ENCODE results near the gene PROK2. TPM values are rescaled to one million over a fixed set of nuclear protein-coding genes. Genes with fewer than 3 reads are reported as not detected.
A peak's percentile ranks its signal among the peaks of the same experiment; 100 is the strongest.

PROK2 gene
- total RNA-seq, 2 experiments from 2014 or later, result 1.3 to 1.4 TPM

- peak within 1 kb of the TSS; percentile 91 for H3K27ac Mint-ChIP-seq
- no peaks in the 10 kb centered on the region for H3K27me3 Mint-ChIP-seq
- intact Hi-C loops (cut with DNase I, micrococcal nuclease), result loop anchor here in 1 of 2 experiments (5.0 to 10.0 kb wide), 5 partner anchors 529 to 1122 kb away; partner anchors contain the start of genes RYBP and SHQ1
- DNase-seq (peak in 8 of 14 experiments; percentile 19 to 81 (median 53)), ATAC-seq (ENCODE audit: poor library complexity) (peak; percentile 21)
- H3K4me1 Mint-ChIP-seq (ENCODE audit: low read depth), result peaks cover 77% of the 10 kb centered on the region
- peaks cover 32% of the 10 kb centered on the region for H3K36me3 Mint-ChIP-seq (ENCODE audit: low read depth)
- POLR2A ChIA-PET, result interaction anchor here (1.0 to 5.2 kb wide), 5 partner anchors 9 to 1030 kb away, joined by 3 to 24 read pairs (median 5); no protein-coding TSS in a partner anchor
- H3K27ac ChIP-seq (ENCODE audit: low read depth in 1 of 2, low read length in 2 of 2), result peak within 1 kb of the TSS; percentile 63 to 84
- peaks cover 62% of the 10 kb centered on the region for H3K4me1 ChIP-seq (ENCODE audit: insufficient read depth, low read length)
- TF ChIP-seq, protein P1, sequence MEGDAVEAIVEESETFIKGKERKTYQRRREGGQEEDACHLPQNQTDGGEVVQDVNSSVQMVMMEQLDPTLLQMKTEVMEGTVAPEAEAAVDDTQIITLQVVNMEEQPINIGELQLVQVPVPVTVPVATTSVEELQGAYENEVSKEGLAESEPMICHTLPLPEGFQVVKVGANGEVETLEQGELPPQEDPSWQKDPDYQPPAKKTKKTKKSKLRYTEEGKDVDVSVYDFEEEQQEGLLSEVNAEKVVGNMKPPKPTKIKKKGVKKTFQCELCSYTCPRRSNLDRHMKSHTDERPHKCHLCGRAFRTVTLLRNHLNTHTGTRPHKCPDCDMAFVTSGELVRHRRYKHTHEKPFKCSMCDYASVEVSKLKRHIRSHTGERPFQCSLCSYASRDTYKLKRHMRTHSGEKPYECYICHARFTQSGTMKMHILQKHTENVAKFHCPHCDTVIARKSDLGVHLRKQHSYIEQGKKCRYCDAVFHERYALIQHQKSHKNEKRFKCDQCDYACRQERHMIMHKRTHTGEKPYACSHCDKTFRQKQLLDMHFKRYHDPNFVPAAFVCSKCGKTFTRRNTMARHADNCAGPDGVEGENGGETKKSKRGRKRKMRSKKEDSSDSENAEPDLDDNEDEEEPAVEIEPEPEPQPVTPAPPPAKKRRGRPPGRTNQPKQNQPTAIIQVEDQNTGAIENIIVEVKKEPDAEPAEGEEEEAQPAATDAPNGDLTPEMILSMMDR (IDR thresholded peaks at IDR 0.05), result no peak
- CTCF ChIA-PET, result interaction anchor here (1.4 to 2.4 kb wide), 2 partner anchors 14 to 24 kb away, joined by 3 to 6 read pairs; no protein-coding TSS in a partner anchor
- peak within 1 kb of the TSS; percentile 89 for H3K4me3 Mint-ChIP-seq
- no peaks in the 10 kb centered on the region for H3K9me3 ChIP-seq (ENCODE audit: control insufficient read depth in 1 of 2, insufficient read depth in 1 of 2, low read length in 2 of 2)
- H3K4me3 ChIP-seq (ENCODE audit: low read length), result peak within 1 kb of the TSS; percentile 90
- H3K27me3 ChIP-seq (ENCODE audit: control insufficient read depth in 1 of 2, insufficient read depth in 2 of 2, low read length in 2 of 2), result no peaks in the 10 kb centered on the region
- H3K9me3 Mint-ChIP-seq, result no peaks in the 10 kb centered on the region
- H3K36me3 ChIP-seq (ENCODE audit: insufficient read depth, low read length), result no peaks in the 10 kb centered on the region
Observed at GRCh38 chr3:71725271-71725991, 59.5 kb downstream of the PROK2 start, which contains the start of gene EIF4E3. EIF4E3 (minus strand) TSS chr3:71725402; CDS start chr3:71725367, 35 bp downstream.

GRCh38 chr3:71724584-71725270, 60.2 kb downstream of the PROK2 start:
- DNase-seq, result peak in 6 of 14 experiments; percentile 22 to 63 (median 48)
- CTCF ChIA-PET, result interaction anchor here (0.5 to 2.4 kb wide), 2 partner anchors 13 to 780 kb away, joined by 4 to 6 read pairs; no protein-coding TSS in a partner anchor
- Histone ChIP-seq H3K27ac (ENCODE audit: low read depth in 1 of 2, low read length in 2 of 2) (peak overlapping the region; percentile 62 to 63), H3K27me3 (ENCODE audit: control insufficient read depth in 1 of 2, insufficient read depth in 2 of 2, low read length in 2 of 2) (no peaks in the 10 kb centered on the region), H3K4me3 (ENCODE audit: low read length) (peak overlapping the region; percentile 90), H3K36me3 (ENCODE audit: insufficient read depth, low read length) (no peaks in the 10 kb centered on the region), H3K9me3 (ENCODE audit: control insufficient read depth in 1 of 2, insufficient read depth in 1 of 2, low read length in 2 of 2) (no peaks in the 10 kb centered on the region), H3K4me1 (ENCODE audit: insufficient read depth, low read length) (peaks cover 62% of the 10 kb centered on the region)
- Mint-ChIP-seq H3K4me1 (ENCODE audit: low read depth) (peaks cover 74% of the 10 kb centered on the region), H3K4me3 (peak overlapping the region; percentile 89), H3K27me3 (no peaks in the 10 kb centered on the region), H3K27ac (peak overlapping the region; percentile 91), H3K36me3 (ENCODE audit: low read depth) (peaks cover 34% of the 10 kb centered on the region), H3K9me3 (no peaks in the 10 kb centered on the region)
- TF ChIP-seq, protein P1 (IDR thresholded peaks at IDR 0.05), result no peak
- intact Hi-C loops (cut with DNase I, micrococcal nuclease), result loop anchor here in 1 of 2 experiments (5.0 to 10.0 kb wide), 5 partner anchors 530 to 1123 kb away; partner anchors contain the start of genes RYBP and SHQ1
- POLR2A ChIA-PET, result interaction anchor here (1.0 to 5.2 kb wide), 7 partner anchors 8 to 1057 kb away, joined by 3 to 24 read pairs (median 4); no protein-coding TSS in a partner anchor
- peak; percentile 7 for ATAC-seq (ENCODE audit: poor library complexity)

GRCh38 chr3:71724171-71724453, 60.8 kb downstream of the PROK2 start:
- H3K27ac ChIP-seq (ENCODE audit: low read depth in 1 of 2, low read length in 2 of 2), result peak overlapping the region; percentile 62 to 63
- H3K4me3 ChIP-seq (ENCODE audit: low read length), result peak overlapping the region; percentile 90
- POLR2A ChIA-PET, result interaction anchor here (1.0 to 5.2 kb wide), 6 partner anchors 7 to 1058 kb away, joined by 4 to 24 read pairs (median 4); no protein-coding TSS in a partner anchor

More at GRCh38 chr3:71724171-71724453, 60.8 kb downstream of the PROK2 start:
- TF ChIP-seq, protein P1 (IDR thresholded peaks at IDR 0.05), result no peak
- ATAC-seq (ENCODE audit: poor library complexity) (no peak), DNase-seq (no peak)
- CTCF ChIA-PET, result interaction anchor here (0.5 to 2.4 kb wide), 3 partner anchors 13 to 781 kb away, joined by 3 to 6 read pairs (median 4); no protein-coding TSS in a partner anchor
- peak overlapping the region; percentile 89 for H3K4me3 Mint-ChIP-seq
- intact Hi-C loops (cut with DNase I, micrococcal nuclease), result loop anchor here in 1 of 2 experiments (10.0 kb wide), 1 partner anchor 531 kb away; no protein-coding TSS in a partner anchor
- no peaks in the 10 kb centered on the region for H3K9me3 ChIP-seq (ENCODE audit: control insufficient read depth in 1 of 2, insufficient read depth in 1 of 2, low read length in 2 of 2)
- H3K4me1 Mint-ChIP-seq (ENCODE audit: low read depth), result peaks cover 73% of the 10 kb centered on the region
- no peaks in the 10 kb centered on the region for H3K27me3 Mint-ChIP-seq
- no peaks in the 10 kb centered on the region for H3K36me3 ChIP-seq (ENCODE audit: insufficient read depth, low read length)
- peak overlapping the region; percentile 91 for H3K27ac Mint-ChIP-seq
- no peaks in the 10 kb centered on the region for H3K9me3 Mint-ChIP-seq
- peaks cover 62% of the 10 kb centered on the region for H3K4me1 ChIP-seq (ENCODE audit: insufficient read depth, low read length)
- peaks cover 39% of the 10 kb centered on the region for H3K36me3 Mint-ChIP-seq (ENCODE audit: low read depth)
- H3K27me3 ChIP-seq (ENCODE audit: control insufficient read depth in 1 of 2, insufficient read depth in 2 of 2, low read length in 2 of 2), result no peaks in the 10 kb centered on the region
